IMR-90 (cell line): Measurements from ENCODE around the gene DCC. TPM values are rescaled to one million over a fixed set of nuclear protein-coding genes. Genes with fewer than 3 reads are reported as not detected.

Source experiments
- ATAC-seq: fragments of 200-7000 bp; cut with Tn5 transposase; 2 replicates; pipeline ENCODE4 v1.9.1; 2020; ENCODE audit warnings: low read depth, mild to moderate bottlenecking, moderate library complexity
- BruUV-seq: library from RNA; stranded (reverse); fragments of 400-500 nt; replicated peaks from 2 replicates; lab custom pipeline; 2021; lab: Mats Ljungman, UMichigan
- CTCF ChIA-PET: fragments of 300-600 bp; formaldehyde crosslinking; extraction: SDS; loops from one replicate; lab custom pipeline; 2021; ENCODE audit warnings: antibody characterized with exemption; lab: Yijun Ruan, JAX
- POLR2A ChIA-PET: fragments of 300-600 bp; sonication (Branson Sonifier 250); formaldehyde crosslinking; loops from one replicate; lab custom pipeline; 2022; ENCODE audit warnings: antibody characterized with exemption; ENCODE audit not compliant: unreplicated experiment; lab: Charles Lee
- DNase-seq: peaks from one replicate; pipeline ENCODE4 v3.0.0; 2013
- H2AFZ ChIP-seq: replicated peaks from 2 replicates; pipeline ENCODE3; 2013; ENCODE audit warnings: low read length, mild to moderate bottlenecking; ENCODE audit not compliant: poor library complexity
- H2AK5ac ChIP-seq: 2 replicates; pipeline ENCODE4 v1.6.1; 2013; ENCODE audit warnings: low read depth, low read length, inconsistent platforms
- H2AK9ac ChIP-seq: replicated peaks from 2 replicates; pipeline ENCODE3; 2013; ENCODE audit warnings: mild to moderate bottlenecking, low read depth, low read length, moderate library complexity; ENCODE audit not compliant: poor library complexity
- H2BK120ac ChIP-seq: 2 replicates; pipeline ENCODE4 v1.6.1; 2013; ENCODE audit warnings: low read depth, low read length, inconsistent platforms
- H2BK15ac ChIP-seq: 3 replicates; pipeline ENCODE4 v1.6.1; 2013; ENCODE audit warnings: low read depth, low read length, inconsistent platforms
- H2BK20ac ChIP-seq: 2 replicates; pipeline ENCODE4 v1.6.1; 2013; ENCODE audit warnings: low read depth, mild to moderate bottlenecking, inconsistent platforms, low read length, moderate library complexity
- H2BK5ac ChIP-seq: 2 replicates; pipeline ENCODE4 v1.6.1; 2013; ENCODE audit warnings: mild to moderate bottlenecking, low read depth, low read length, inconsistent platforms; ENCODE audit not compliant: poor library complexity, severe bottlenecking
- H3K14ac ChIP-seq: replicated peaks from 2 replicates; pipeline ENCODE4 v1.6.1; 2013; ENCODE audit warnings: low read depth, low read length, inconsistent platforms
- H3K18ac ChIP-seq: 2 replicates; pipeline ENCODE4 v1.6.1; 2013; ENCODE audit warnings: low read depth, low read length, control low read depth
- H3K23ac ChIP-seq: 2 replicates; pipeline ENCODE4 v1.6.1; 2013; ENCODE audit warnings: low read depth, low read length, inconsistent platforms
- H3K27ac ChIP-seq: 2 replicates; pipeline ENCODE4 v1.5.1; 2013; ENCODE audit warnings: mild to moderate bottlenecking, control low read depth, low read length; ENCODE audit not compliant: insufficient read depth
- H3K27me3 ChIP-seq: 2 replicates; pipeline ENCODE4 v1.6.1; 2013; ENCODE audit warnings: low read length; ENCODE audit not compliant: control insufficient read depth, insufficient read depth
- H3K36me3 ChIP-seq: 2 replicates; pipeline ENCODE4 v1.6.1; 2013; ENCODE audit warnings: low read length, mixed read lengths; ENCODE audit not compliant: control insufficient read depth, insufficient read depth
- H3K4ac ChIP-seq: 2 replicates; pipeline ENCODE4 v1.6.1; 2013; ENCODE audit warnings: low read depth, low read length, inconsistent platforms
- H3K4me1 ChIP-seq: 2 replicates; pipeline ENCODE4 v1.6.1; 2013; ENCODE audit warnings: low read length, mixed read lengths; ENCODE audit not compliant: control insufficient read depth, insufficient read depth
- H3K4me2 ChIP-seq: 2 replicates; pipeline ENCODE4 v1.6.1; 2013; ENCODE audit warnings: low read depth, mild to moderate bottlenecking, control low read depth, low read length, moderate library complexity
- H3K4me3 ChIP-seq: 2 replicates; pipeline ENCODE4 v1.5.1; 2013; ENCODE audit warnings: low read depth, mild to moderate bottlenecking, control low read depth, low read length, moderate library complexity; ENCODE audit not compliant: insufficient read depth
- H3K56ac ChIP-seq: 2 replicates; pipeline ENCODE4 v1.6.1; 2013; ENCODE audit warnings: low read length, inconsistent platforms; ENCODE audit not compliant: insufficient read depth; ENCODE audit errors: extremely low read depth
- H3K79me1 ChIP-seq, 2 experiments: 2 replicates each; pipeline ENCODE4 v1.6.1; 2013; ENCODE audit warnings: low read length in 2 of 2, inconsistent platforms in 1 of 2, low read depth in 1 of 2
- H3K9ac ChIP-seq: 2 replicates; pipeline ENCODE4 v1.6.1; 2013; ENCODE audit warnings: low read depth, low read length, control low read depth
- H3K9me1 ChIP-seq: 2 replicates; pipeline ENCODE4 v1.6.1; 2013; ENCODE audit warnings: low read length, inconsistent platforms; ENCODE audit not compliant: insufficient read depth
- H3K9me3 ChIP-seq: 2 replicates; pipeline ENCODE4 v1.6.1; 2013; ENCODE audit warnings: low read length; ENCODE audit not compliant: control insufficient read depth, insufficient read depth
- H4K20me1 ChIP-seq: 2 replicates; pipeline ENCODE4 v1.6.1; 2013; ENCODE audit warnings: low read length, inconsistent platforms; ENCODE audit not compliant: insufficient read depth
- H4K5ac ChIP-seq: 2 replicates; pipeline ENCODE4 v1.6.1; 2013; ENCODE audit warnings: mild to moderate bottlenecking, low read depth, low read length, control low read depth
- H4K8ac ChIP-seq, 2 experiments: 2 replicates each; pipeline ENCODE4 v1.6.1; 2013; ENCODE audit warnings: low read depth in 2 of 2, low read length in 2 of 2, control low read depth in 1 of 2, inconsistent platforms in 1 of 2
- H4K91ac ChIP-seq: 2 replicates; pipeline ENCODE4 v1.6.1; 2013; ENCODE audit warnings: low read depth, low read length, inconsistent platforms; ENCODE audit not compliant: insufficient read depth
- BHLHE40 ChIP-seq: fragments of 150-350 bp; IDR thresholded peaks from 2 replicates; pipeline ENCODE4 v1.6.1; 2016; ENCODE audit warnings: mild to moderate bottlenecking, low read depth, low read length
- CEBPB ChIP-seq: IDR thresholded peaks from 2 replicates; pipeline ENCODE4 v1.6.1; 2012; ENCODE audit warnings: low read depth, low read length, improper control_type of control experiment
- CHD1 ChIP-seq: IDR thresholded peaks from 2 replicates; pipeline ENCODE4 v1.6.1; 2012; ENCODE audit warnings: low read depth, low read length, improper control_type of control experiment
- FOS ChIP-seq: fragments of 150-350 bp; IDR thresholded peaks from 2 replicates; pipeline ENCODE4 v1.6.1; 2016; ENCODE audit warnings: low read depth, low read length
- MAFK ChIP-seq: IDR thresholded peaks from 2 replicates; pipeline ENCODE4 v1.6.1; 2012; ENCODE audit warnings: low read depth, low read length, improper control_type of control experiment
- MAZ ChIP-seq: IDR thresholded peaks from 2 replicates; pipeline ENCODE4 v1.6.1; 2012; ENCODE audit warnings: low read depth, mild to moderate bottlenecking, low read length, improper control_type of control experiment, moderate library complexity, borderline replicate concordance
- MXI1 ChIP-seq: IDR thresholded peaks from 2 replicates; pipeline ENCODE4 v1.6.1; 2012; ENCODE audit warnings: low read depth, mild to moderate bottlenecking, low read length, moderate library complexity, borderline replicate concordance
- NFE2L2 ChIP-seq: fragments of 150-350 bp; IDR thresholded peaks from 2 replicates; pipeline ENCODE4 v1.6.1; 2016; ENCODE audit warnings: low read depth, mild to moderate bottlenecking, low read length
- POLR2A ChIP-seq: IDR thresholded peaks from 2 replicates; pipeline ENCODE4 v1.6.1; 2012; ENCODE audit warnings: mild to moderate bottlenecking, low read depth, low read length
- RAD21 ChIP-seq: IDR thresholded peaks from 2 replicates; pipeline ENCODE4 v1.6.1; 2012; ENCODE audit warnings: low read length, improper control_type of control experiment
- RCOR1 ChIP-seq: IDR thresholded peaks from 2 replicates; pipeline ENCODE4 v1.6.1; 2012; ENCODE audit warnings: mild to moderate bottlenecking, low read length, improper control_type of control experiment; ENCODE audit not compliant: insufficient replicate concordance
- RFX5 ChIP-seq: IDR thresholded peaks from 2 replicates; pipeline ENCODE4 v1.8.0; 2012; ENCODE audit warnings: low read depth, mild to moderate bottlenecking, low read length, moderate library complexity
- SMC3 ChIP-seq: fragments of 150-350 bp; IDR thresholded peaks from 2 replicates; pipeline ENCODE4 v1.6.1; 2016; ENCODE audit warnings: low read depth, mild to moderate bottlenecking, antibody characterized with exemption, low read length, moderate library complexity
- WGBS, 2 experiments: methylation state at CpG; one replicate each; pipeline versions ENCODE4 v1.1.5 to v1.1.7; 2013; ENCODE audit warnings: missing lambda C conversion rate in 2 of 2; ENCODE audit not compliant: insufficient read length in 1 of 2; ENCODE audit errors: extremely low coverage in 2 of 2; 5-methylcytosine and 5-hydroxymethylcytosine counted together
- dilution Hi-C: fragments of 300-500 bp; cut with HindIII; formaldehyde crosslinking; loops from one replicate; pipeline ENCODE4 v1.14.3; 2018; ENCODE audit warnings: low sequenced_read_pairs; ENCODE audit not compliant: unreplicated experiment
- in situ Hi-C: fragments of 300-500 bp; cut with MboI; formaldehyde crosslinking; loops from 3 replicates; pipeline ENCODE4 v1.14.3; 2019; ENCODE audit warnings: low sequenced_read_pairs, inconsistent platforms, mixed read lengths
- intact Hi-C: fragments of 100-400 bp; cut with micrococcal nuclease; formaldehyde crosslinking; loops from 2 replicates; pipeline ENCODE4 v1.10.0; 2022
- polyA plus RNA-seq, 3 experiments: library from polyadenylated mRNA; depleted of rRNA; stranded (reverse); fragments of >200 nt; gene quantifications; 2 replicates each; pipeline ENCODE4 v1.2.3, GENCODE V29; 2012; ENCODE audit warnings: low replicate concordance in 1 of 3
- total RNA-seq: library from RNA; depleted of rRNA; stranded (reverse); fragments of >200 nt; gene quantifications from 2 replicates; pipeline ENCODE4 v1.2.3, GENCODE V29; 2012
- TF ChIP-seq, protein P1 (sequence below): fragments of 150-350 bp; IDR thresholded peaks from 2 replicates; pipeline ENCODE4 v1.6.1; 2016; ENCODE audit warnings: low read depth, mild to moderate bottlenecking, low read length, moderate library complexity, borderline replicate concordance
- TF ChIP-seq, protein P2 (sequence below): fragments of 150-350 bp; IDR thresholded peaks from 2 replicates; pipeline ENCODE4 v1.6.1; 2017; ENCODE audit warnings: mild to moderate bottlenecking, antibody characterized with exemption, low read length, low read depth
- TF ChIP-seq, protein P3 (sequence below): conservative IDR thresholded peaks from 2 replicates; pipeline ENCODE4 v1.5.1; 2012; ENCODE audit warnings: mild to moderate bottlenecking, low read depth, low read length, improper control_type of control experiment

Gene DCC
- total and polyA plus RNA-seq, 2 of the 4 experiments (the other 2 are of a cell fraction): 0.31 to 0.54 TPM

GRCh38 chr18:53566626-53567025 is 1226.6 kb downstream of the DCC start:
- Histone ChIP-seq H2AK9ac (no peak overlapping the region), H3K4me1 (no peaks in the 10 kb centered on the region), H4K8ac (no peak overlapping the region), H3K27me3 (no peaks in the 10 kb centered on the region), H3K9me3 (no peaks in the 10 kb centered on the region), H2BK5ac (no peak overlapping the region), H2BK120ac (no peak overlapping the region), H2BK20ac (no peak overlapping the region), H3K9me1 (no peaks in the 10 kb centered on the region), H2AK5ac (no peak overlapping the region), H4K5ac (no peak overlapping the region), H4K91ac (no peak overlapping the region), H3K14ac (no peak overlapping the region), H3K4ac (no peak overlapping the region), H3K23ac (no peak overlapping the region), H3K4me2 (no peak overlapping the region), H3K56ac (no peak overlapping the region), H3K9ac (no peak overlapping the region), H3K36me3 (no peaks in the 10 kb centered on the region), H3K79me1 (no peaks in the 10 kb centered on the region), H3K18ac (no peak overlapping the region), H3K4me3 (no peak overlapping the region), H2BK15ac (no peak overlapping the region), H3K27ac (no peak overlapping the region), H2AFZ (no peak overlapping the region), H4K20me1 (no peaks in the 10 kb centered on the region)
- no peak for TF ChIP-seq MXI1
- no peak for TF ChIP-seq SMC3
- no peak for TF ChIP-seq POLR2A
- no peak for TF ChIP-seq RFX5
- TF ChIP-seq NFE2L2: no peak
- TF ChIP-seq, protein P1, sequence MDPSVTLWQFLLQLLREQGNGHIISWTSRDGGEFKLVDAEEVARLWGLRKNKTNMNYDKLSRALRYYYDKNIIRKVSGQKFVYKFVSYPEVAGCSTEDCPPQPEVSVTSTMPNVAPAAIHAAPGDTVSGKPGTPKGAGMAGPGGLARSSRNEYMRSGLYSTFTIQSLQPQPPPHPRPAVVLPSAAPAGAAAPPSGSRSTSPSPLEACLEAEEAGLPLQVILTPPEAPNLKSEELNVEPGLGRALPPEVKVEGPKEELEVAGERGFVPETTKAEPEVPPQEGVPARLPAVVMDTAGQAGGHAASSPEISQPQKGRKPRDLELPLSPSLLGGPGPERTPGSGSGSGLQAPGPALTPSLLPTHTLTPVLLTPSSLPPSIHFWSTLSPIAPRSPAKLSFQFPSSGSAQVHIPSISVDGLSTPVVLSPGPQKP: no peak
- TF ChIP-seq CHD1: no peak
- TF ChIP-seq, protein P2, sequence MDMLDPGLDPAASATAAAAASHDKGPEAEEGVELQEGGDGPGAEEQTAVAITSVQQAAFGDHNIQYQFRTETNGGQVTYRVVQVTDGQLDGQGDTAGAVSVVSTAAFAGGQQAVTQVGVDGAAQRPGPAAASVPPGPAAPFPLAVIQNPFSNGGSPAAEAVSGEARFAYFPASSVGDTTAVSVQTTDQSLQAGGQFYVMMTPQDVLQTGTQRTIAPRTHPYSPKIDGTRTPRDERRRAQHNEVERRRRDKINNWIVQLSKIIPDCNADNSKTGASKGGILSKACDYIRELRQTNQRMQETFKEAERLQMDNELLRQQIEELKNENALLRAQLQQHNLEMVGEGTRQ: no peak
- TF ChIP-seq, protein P3, sequence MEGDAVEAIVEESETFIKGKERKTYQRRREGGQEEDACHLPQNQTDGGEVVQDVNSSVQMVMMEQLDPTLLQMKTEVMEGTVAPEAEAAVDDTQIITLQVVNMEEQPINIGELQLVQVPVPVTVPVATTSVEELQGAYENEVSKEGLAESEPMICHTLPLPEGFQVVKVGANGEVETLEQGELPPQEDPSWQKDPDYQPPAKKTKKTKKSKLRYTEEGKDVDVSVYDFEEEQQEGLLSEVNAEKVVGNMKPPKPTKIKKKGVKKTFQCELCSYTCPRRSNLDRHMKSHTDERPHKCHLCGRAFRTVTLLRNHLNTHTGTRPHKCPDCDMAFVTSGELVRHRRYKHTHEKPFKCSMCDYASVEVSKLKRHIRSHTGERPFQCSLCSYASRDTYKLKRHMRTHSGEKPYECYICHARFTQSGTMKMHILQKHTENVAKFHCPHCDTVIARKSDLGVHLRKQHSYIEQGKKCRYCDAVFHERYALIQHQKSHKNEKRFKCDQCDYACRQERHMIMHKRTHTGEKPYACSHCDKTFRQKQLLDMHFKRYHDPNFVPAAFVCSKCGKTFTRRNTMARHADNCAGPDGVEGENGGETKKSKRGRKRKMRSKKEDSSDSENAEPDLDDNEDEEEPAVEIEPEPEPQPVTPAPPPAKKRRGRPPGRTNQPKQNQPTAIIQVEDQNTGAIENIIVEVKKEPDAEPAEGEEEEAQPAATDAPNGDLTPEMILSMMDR: no peak
- TF ChIP-seq CEBPB: no peak
- no peak for TF ChIP-seq RAD21
- no peak for TF ChIP-seq MAFK
- TF ChIP-seq FOS: no peak
- no peak for TF ChIP-seq MAZ
- TF ChIP-seq RCOR1: no peak
- TF ChIP-seq BHLHE40: no peak
- POLR2A ChIA-PET: no interaction called here
- no peak for ATAC-seq
- dilution Hi-C loops (no loop called here), intact Hi-C loops (loop anchor here (5.0 kb wide), 1 partner anchor 1106 kb away; no protein-coding TSS in a partner anchor), in situ Hi-C loops (loop anchor here (5.0 kb wide), 1 partner anchor 561 kb away; no protein-coding TSS in a partner anchor)
- DNase-seq: no peak
- BruUV-seq: no TSS peak
- 50% methylated on average over 1 of the region's 2 CpGs; no CpG with 5 or more reads in 1 of the 2 experiments for WGBS, 2 experiments
- CTCF ChIA-PET: interaction anchor here (0.6 to 1.5 kb wide), 2 partner anchors 493 to 553 kb away, joined by 4 read pairs; no protein-coding TSS in a partner anchor
